Prostate gland (tissue), 2 donors: ENCODE results near the gene KCNC1.

Experiments used
- CTCF ChIP-seq, 4 experiments: fragments of 200-600 bp in 2 of 4; fragments of 450-650 bp in 2 of 4; sonication (generic) in 2 of 4; IDR thresholded peaks; 1 replicate in 3 of 4; 2 replicates in 1 of 4; pipeline ENCODE4 v1.5.1; 2016 to 2019; ENCODE audit warnings: antibody characterized with exemption in 4 of 4, mild to moderate bottlenecking in 2 of 4, moderate library complexity in 2 of 4
- POLR2A ChIP-seq: fragments of 450-650 bp; IDR thresholded peaks from one replicate; pipeline ENCODE4 v1.6.1; 2016; ENCODE audit warnings: antibody characterized with exemption, mild to moderate bottlenecking

- TF ChIP-seq CTCF (IDR thresholded peaks at IDR 0.05) (no peak), POLR2A (no peak)
Measured at GRCh38 chr11:17753153-17753552, 18.6 kb downstream of the KCNC1 start.
